Common myeloid progenitor, CD34-positive (primary cell): ENCODE data around the gene NOL6.

Experiments
- CTCF ChIA-PET: fragments of 350-600 bp; sonication (Branson Sonifier 250); formaldehyde crosslinking; loops from one replicate; lab custom pipeline; 2021; ENCODE audit warnings: antibody characterized with exemption; lab: Charles Lee
- POLR2A ChIA-PET: fragments of 350-600 bp; sonication (Branson Sonifier 250); formaldehyde crosslinking; loops from one replicate; lab custom pipeline; 2021; ENCODE audit warnings: antibody characterized with exemption; lab: Charles Lee
- DNase-seq, 3 donors: peaks; one replicate each; pipeline versions ENCODE4 v3.0.0 to v3.0.0-alpha.2; 2013
- H3K27ac ChIP-seq, 2 experiments: 1 replicate in 1 of 2; 2 replicates in 1 of 2; pipeline ENCODE4 v1.7.0; 2013; ENCODE audit warnings: inconsistent platforms in 2 of 2, low read length in 2 of 2, mild to moderate bottlenecking in 2 of 2, low read depth in 1 of 2, moderate library complexity in 1 of 2; ENCODE audit not compliant: severe bottlenecking in 2 of 2, insufficient read depth in 1 of 2, poor library complexity in 1 of 2
- H3K27me3 ChIP-seq, 5 experiments: replicated peaks in 2 of 5; 1 replicate in 3 of 5; 2 replicates in 2 of 5; pipeline versions ENCODE4 v1.6.1 to v1.7.0; 2013; ENCODE audit warnings: low read length in 4 of 5, mild to moderate bottlenecking in 2 of 5, moderate library complexity in 2 of 5, inconsistent platforms in 1 of 5; ENCODE audit not compliant: insufficient read depth in 5 of 5, control insufficient read depth in 4 of 5
- H3K36me3 ChIP-seq, 4 experiments: 1 replicate in 2 of 4; 2 replicates in 2 of 4; pipeline versions ENCODE4 v1.6.1 to v1.7.0; 2013; ENCODE audit warnings: low read length in 3 of 4, control low read depth in 1 of 4, mild to moderate bottlenecking in 1 of 4; ENCODE audit not compliant: control insufficient read depth in 4 of 4, insufficient read depth in 4 of 4
- H3K4me1 ChIP-seq, 4 experiments: 1 replicate in 3 of 4; 2 replicates in 1 of 4; pipeline versions ENCODE4 v1.6.1 to v1.7.1; 2013; ENCODE audit warnings: low read length in 3 of 4, mild to moderate bottlenecking in 3 of 4, control low read depth in 1 of 4, inconsistent platforms in 1 of 4, moderate library complexity in 1 of 4; ENCODE audit not compliant: control insufficient read depth in 4 of 4, insufficient read depth in 4 of 4; ENCODE audit errors: control extremely low read depth in 1 of 4
- H3K4me3 ChIP-seq, 7 experiments: 1 replicate in 4 of 7; 2 replicates in 3 of 7; pipeline versions ENCODE4 v1.5.1 to v1.7.0; 2013; ENCODE audit warnings: mild to moderate bottlenecking in 7 of 7, low read length in 6 of 7, moderate library complexity in 6 of 7, inconsistent platforms in 2 of 7, low read depth in 2 of 7, control low read depth in 1 of 7; ENCODE audit not compliant: insufficient read depth in 4 of 7, control insufficient read depth in 1 of 7; ENCODE audit errors: extremely low read depth in 1 of 7
- H3K9me3 ChIP-seq, 5 experiments: 1 replicate in 4 of 5; 2 replicates in 1 of 5; pipeline versions ENCODE4 v1.6.1 to v1.7.1; 2013; ENCODE audit warnings: low read length in 4 of 5, mild to moderate bottlenecking in 2 of 5, inconsistent platforms in 1 of 5, low read depth in 1 of 5, moderate library complexity in 1 of 5; ENCODE audit not compliant: control insufficient read depth in 4 of 5, insufficient read depth in 2 of 5; ENCODE audit errors: control extremely low read depth in 1 of 5
- WGBS: methylation state at CpG from one replicate; pipeline ENCODE4 v1.1.5; 2013; ENCODE audit not compliant: insufficient coverage; 5-methylcytosine and 5-hydroxymethylcytosine counted together

The NOL6 gene

GRCh38 chr9:33472881-33473615, 676 bp downstream of the NOL6 start:
- Histone ChIP-seq H3K4me1 (peaks cover 5 to 22% (median 15%) of the 10 kb centered on the region in 4 experiments), H3K9me3 (no peaks in the 10 kb centered on the region), H3K27me3 (no peaks in the 10 kb centered on the region), H3K36me3 (peaks cover 6 to 43% (median 32%) of the 10 kb centered on the region in 4 experiments), H3K27ac (peak overlapping the region; percentile 44 to 80), H3K4me3 (peak overlapping the region; percentile 82 to 100 (median 95))
- no peak for DNase-seq
- 13% methylated on average over 16 of the region's 18 CpGs for WGBS
- POLR2A ChIA-PET = no interaction called here
- CTCF ChIA-PET = interaction anchor here (0.6 to 3.9 kb wide), 14 partner anchors 9 to 650 kb away, joined by 3 to 26 read pairs (median 5); partner anchors contain the start of genes ANKRD18B and AQP3

GRCh38 chr9:33472171-33472880, 1.4 kb downstream of the NOL6 start:
- DNase-seq = no peak
- Histone ChIP-seq H3K27ac (no peak overlapping the region), H3K4me3 (peak overlapping the region in 4 of 7 experiments; percentile 82 to 97 (median 88)), H3K36me3 (peaks cover 6 to 50% (median 39%) of the 10 kb centered on the region in 4 experiments), H3K27me3 (no peaks in the 10 kb centered on the region), H3K4me1 (peaks cover 5 to 22% (median 15%) of the 10 kb centered on the region in 4 experiments), H3K9me3 (no peaks in the 10 kb centered on the region)
- WGBS = 98% methylated on average over 13 of the region's 16 CpGs
- ChIA-PET CTCF (interaction anchor here (0.9 to 3.9 kb wide), 7 partner anchors 9 to 97 kb away, joined by 3 to 26 read pairs (median 5); partner anchors contain the start of gene AQP3), POLR2A (no interaction called here)

GRCh38 chr9:33471361-33471760, 2.4 kb downstream of the NOL6 start:
- no peak for DNase-seq
- H3K4me1 ChIP-seq = peaks cover 5 to 22% (median 15%) of the 10 kb centered on the region in 4 experiments
- H3K4me3 ChIP-seq = no peak overlapping the region
- no peaks in the 10 kb centered on the region for H3K27me3 ChIP-seq
- H3K27ac ChIP-seq = no peak overlapping the region
- 100% methylated on average over 2 of the region's 2 CpGs for WGBS
- H3K36me3 ChIP-seq = peaks cover 9 to 60% (median 47%) of the 10 kb centered on the region in 4 experiments
- POLR2A ChIA-PET = no interaction called here
- H3K9me3 ChIP-seq = no peaks in the 10 kb centered on the region
- CTCF ChIA-PET = interaction anchor here (1.3 to 3.9 kb wide), 3 partner anchors 19 to 96 kb away, joined by 5 to 26 read pairs (median 9); no protein-coding TSS in a partner anchor

- H3K27ac ChIP-seq = no peak overlapping the region
- WGBS = 100% methylated on average over 4 of the region's 6 CpGs
Observed at GRCh38 chr9:33469891-33470290, 3.8 kb downstream of the NOL6 start.

GRCh38 chr9:33468797-33469621, 4.7 kb downstream of the NOL6 start:
- no peak overlapping the region for H3K4me3 ChIP-seq
- 93% methylated on average over 17 of the region's 21 CpGs for WGBS
- no peak for DNase-seq
- H3K36me3 ChIP-seq = peaks cover 9 to 83% (median 69%) of the 10 kb centered on the region in 4 experiments
- no peaks in the 10 kb centered on the region for H3K27me3 ChIP-seq
- H3K9me3 ChIP-seq = no peaks in the 10 kb centered on the region
- H3K27ac ChIP-seq = no peak overlapping the region
- ChIA-PET POLR2A (no interaction called here), CTCF (interaction anchor here (1.6 to 14.1 kb wide), 6 partner anchors 8 to 95 kb away, joined by 4 to 172 read pairs (median 28); partner anchors contain the start of genes AQP3 and AQP7)
- peaks cover 5 to 17% (median 11%) of the 10 kb centered on the region in 4 experiments for H3K4me1 ChIP-seq

More at GRCh38 chr9:33469891-33470290, 3.8 kb downstream of the NOL6 start:
- ChIA-PET CTCF (interaction anchor here (0.8 to 14.1 kb wide), 6 partner anchors 9 to 187 kb away, joined by 3 to 172 read pairs (median 6); partner anchors contain the start of gene AQP3), POLR2A (interaction anchor here (0.6 kb wide), 1 partner anchor 11 kb away, joined by 3 read pairs; no protein-coding TSS in a partner anchor)
- no peaks in the 10 kb centered on the region for H3K9me3 ChIP-seq
- no peak overlapping the region for H3K4me3 ChIP-seq
- H3K27me3 ChIP-seq = no peaks in the 10 kb centered on the region
- DNase-seq = no peak
- peaks cover 5 to 22% (median 15%) of the 10 kb centered on the region in 4 experiments for H3K4me1 ChIP-seq
- H3K36me3 ChIP-seq = peaks cover 9 to 75% (median 61%) of the 10 kb centered on the region in 4 experiments

GRCh38 chr9:33468215-33468730, 5.5 kb downstream of the NOL6 start:
- peaks cover 3 to 15% (median 9%) of the 10 kb centered on the region in 4 experiments for H3K4me1 ChIP-seq
- H3K9me3 ChIP-seq = no peaks in the 10 kb centered on the region
- DNase-seq = no peak
- CTCF ChIA-PET = interaction anchor here (1.6 to 14.1 kb wide), 7 partner anchors 7 to 95 kb away, joined by 4 to 172 read pairs (median 17); partner anchors contain the start of genes AQP3 and AQP7
- H3K36me3 ChIP-seq = peaks cover 15 to 90% (median 74%) of the 10 kb centered on the region in 4 experiments
- WGBS = 80% methylated on average over 1 of the region's 4 CpGs
- no peaks in the 10 kb centered on the region for H3K27me3 ChIP-seq
- no peak overlapping the region for H3K4me3 ChIP-seq
- POLR2A ChIA-PET = interaction anchor here (0.7 kb wide), 1 partner anchor 94 kb away, joined by 3 read pairs; no protein-coding TSS in a partner anchor
- no peak overlapping the region for H3K27ac ChIP-seq
